HG03135 (cell line): ENCODE data around the gene THRSP.
"Not testable (repeated sequence)": the region's sequence is repeated elsewhere in the genome, so short reads cannot be mapped to it uniquely, and the experiment has no call there.

Experiments used
- ATAC-seq: cut with Tn5 transposase; IDR thresholded peaks from one replicate; pipeline ENCODE4 v1.9.1; 2021; ENCODE audit warnings: mild to moderate bottlenecking, moderate library complexity; ENCODE audit not compliant: unreplicated experiment

THRSP gene

GRCh38 chr11:78085972-78086371 lies 22.3 kb downstream of the THRSP start:
- no peak for ATAC-seq

- ATAC-seq, result not testable (repeated sequence)
Measured at GRCh38 chr11:78086521-78087074, 22.9 kb downstream of the THRSP start.

GRCh38 chr11:78094250-78094649 lies 30.6 kb downstream of the THRSP start:
- no peak for ATAC-seq

- no peak for ATAC-seq
Measured at GRCh38 chr11:78097666-78098385, 34.2 kb downstream of the THRSP start.

- ATAC-seq, result no peak
Measured at GRCh38 chr11:78099666-78100065, 36.0 kb downstream of the THRSP start.

GRCh38 chr11:78100261-78100660 lies 36.6 kb downstream of the THRSP start:
- no peak for ATAC-seq

- no peak for ATAC-seq
Measured at GRCh38 chr11:78100676-78101472, 37.2 kb downstream of the THRSP start.

GRCh38 chr11:78109081-78110015 lies 45.7 kb downstream of the THRSP start:
- no peak for ATAC-seq

- no peak for ATAC-seq
Measured at GRCh38 chr11:78110351-78110750, 46.7 kb downstream of the THRSP start.

- ATAC-seq, result no peak
Measured at GRCh38 chr11:78110830-78111229, 47.2 kb downstream of the THRSP start.

- no peak for ATAC-seq
Measured at GRCh38 chr11:78111298-78111697, 47.6 kb downstream of the THRSP start.

GRCh38 chr11:78112582-78113275 lies 49.1 kb downstream of the THRSP start:
- no peak for ATAC-seq
